HCT116 (cell line): ENCODE results near the gene UROD. TPM values are rescaled to one million over a fixed set of nuclear protein-coding genes. Genes with fewer than 3 reads are reported as not detected.

Experiments used
- ATAC-seq: fragments of 200-7000 bp; cut with Tn5 transposase; 2 replicates; pipeline ENCODE4 v1.9.1; 2020; ENCODE audit warnings: mild to moderate bottlenecking, moderate library complexity
- BruUV-seq: library from RNA; stranded (reverse); fragments of 400-500 nt; replicated peaks from 2 replicates; lab custom pipeline; 2021; lab: Mats Ljungman, UMichigan
- CTCF ChIA-PET: fragments of 300-600 bp; sonication (Branson Sonifier 250); formaldehyde crosslinking; loops from one replicate; lab custom pipeline; 2021; ENCODE audit warnings: antibody characterized with exemption; lab: Charles Lee
- POLR2A ChIA-PET: fragments of 300-600, 350-600 bp; sonication (Branson Sonifier 250); formaldehyde crosslinking; loops from one replicate; lab custom pipeline; 2021; ENCODE audit warnings: antibody characterized with exemption; lab: Charles Lee
- RAD21 ChIA-PET, 2 experiments: fragments of 300-600 bp; sonication (Branson Sonifier 250); formaldehyde crosslinking; loops; one replicate each; lab custom pipeline; 2023; ENCODE audit warnings: low total read pairs in 2 of 2; ENCODE audit not compliant: uncharacterized antibody in 2 of 2, unreplicated experiment in 2 of 2, low non-redundant PET in 1 of 2; lab: Charles Lee
- DNase-seq: peaks from one replicate; pipeline ENCODE4 v3.0.0-alpha.2; 2010; ENCODE audit warnings: low read depth, low spot score
- H2AFZ ChIP-seq: fragments of 200-600 bp; shearing (Covaris generic), sonication (generic); 2 replicates; pipeline ENCODE4 v1.6.1; 2017; ENCODE audit warnings: low read depth, mixed run types, mixed read lengths, antibody characterized with exemption, low read length; ENCODE audit not compliant: poor library complexity, severe bottlenecking
- H3K27ac ChIP-seq: 2 replicates; pipeline ENCODE4 v1.5.1; 2012; ENCODE audit warnings: low read depth, low read length
- H3K27me3 ChIP-seq: fragments of 200-600 bp; sonication (generic); 2 replicates; pipeline ENCODE4 v1.6.1; 2016; ENCODE audit warnings: mixed run types, low read length, mixed read lengths; ENCODE audit not compliant: insufficient read depth
- H3K36me3 ChIP-seq, 2 experiments: fragments of 200-500 bp in 1 of 2; fragments of 200-600 bp in 1 of 2; sonication (Bioruptor generic) in 1 of 2; sonication (generic) in 1 of 2; 2 replicates each; pipeline versions ENCODE4 v1.5.1 to v1.6.1; 2014 to 2016; ENCODE audit warnings: low read length in 2 of 2, inconsistent platforms in 1 of 2, mixed read lengths in 1 of 2, mixed run types in 1 of 2; ENCODE audit not compliant: insufficient read depth in 2 of 2, control insufficient read depth in 1 of 2
- H3K4me1 ChIP-seq, 2 experiments: fragments of 200-600 bp in 1 of 2; sonication (generic) in 1 of 2; 2 replicates each; pipeline versions ENCODE4 v1.5.1 to v1.6.1; 2012 to 2017; ENCODE audit warnings: low read length in 2 of 2, inconsistent platforms in 1 of 2, mild to moderate bottlenecking in 1 of 2, mixed read lengths in 1 of 2, mixed run types in 1 of 2, moderate library complexity in 1 of 2; ENCODE audit not compliant: insufficient read depth in 2 of 2, control insufficient read depth in 1 of 2
- H3K4me2 ChIP-seq: fragments of 200-600 bp; sonication (generic); 2 replicates; pipeline ENCODE4 v1.6.1; 2017; ENCODE audit warnings: mixed run types, low read length, mixed read lengths
- H3K4me3 ChIP-seq, 2 experiments: fragments of 200-600 bp in 1 of 2; sonication (generic) in 1 of 2; replicated peaks in 1 of 2; 2 replicates each; pipeline ENCODE4 v1.5.1; 2011 to 2016; ENCODE audit warnings: low read length in 2 of 2, control low read depth in 1 of 2, low read depth in 1 of 2, mild to moderate bottlenecking in 1 of 2, mixed read lengths in 1 of 2, mixed run types in 1 of 2
- H3K79me2 ChIP-seq: fragments of 200-600 bp; sonication (generic); 2 replicates; pipeline ENCODE4 v1.6.1; 2017; ENCODE audit warnings: mild to moderate bottlenecking, mixed run types, low read length, moderate library complexity, mixed read lengths; ENCODE audit not compliant: insufficient read depth
- H3K9ac ChIP-seq: fragments of 200-600 bp; sonication (generic); 2 replicates; pipeline ENCODE4 v1.6.1; 2016; ENCODE audit warnings: low read length, mixed read lengths
- H3K9me2 ChIP-seq: fragments of 200-600 bp; sonication (generic), shearing (Covaris generic); 2 replicates; pipeline ENCODE4 v1.6.1; 2017; ENCODE audit warnings: mixed run types, mild to moderate bottlenecking, moderate library complexity; ENCODE audit not compliant: insufficient read depth
- H3K9me3 ChIP-seq, 2 experiments: fragments of 200-500 bp in 1 of 2; fragments of 200-600 bp in 1 of 2; sonication (Bioruptor generic) in 1 of 2; sonication (generic) in 1 of 2; 2 replicates each; pipeline ENCODE4 v1.6.1; 2014 to 2017; ENCODE audit warnings: low read length in 2 of 2, mixed read lengths in 2 of 2, inconsistent platforms in 1 of 2, low read depth in 1 of 2, mild to moderate bottlenecking in 1 of 2, mixed run types in 1 of 2, moderate library complexity in 1 of 2; ENCODE audit not compliant: control insufficient read depth in 1 of 2, insufficient read depth in 1 of 2
- H4K20me1 ChIP-seq: fragments of 200-600 bp; sonication (generic), shearing (Covaris generic); 2 replicates; pipeline ENCODE4 v1.6.1; 2017; ENCODE audit warnings: mixed run types, mild to moderate bottlenecking, moderate library complexity; ENCODE audit not compliant: insufficient read depth
- ATF3 ChIP-seq: IDR thresholded peaks from 2 replicates; pipeline ENCODE4 v1.6.1; 2012
- CBX3 ChIP-seq: IDR thresholded peaks from 2 replicates; pipeline ENCODE4 v1.6.1; 2012; ENCODE audit warnings: low read depth
- CEBPB ChIP-seq: IDR thresholded peaks from 2 replicates; pipeline ENCODE4 v1.6.1; 2012; ENCODE audit warnings: low read depth
- EGR1 ChIP-seq: IDR thresholded peaks from 2 replicates; pipeline ENCODE4 v1.6.1; 2012; ENCODE audit warnings: low read depth
- ELF1 ChIP-seq: IDR thresholded peaks from 2 replicates; pipeline ENCODE4 v1.6.1; 2012; ENCODE audit warnings: low read depth, borderline replicate concordance
- EZH2phosphoT487 ChIP-seq: fragments of 200-600 bp; IDR thresholded peaks from 2 replicates; pipeline ENCODE4 v1.6.1; 2018; ENCODE audit warnings: antibody characterized with exemption, borderline replicate concordance
- JUND ChIP-seq: IDR thresholded peaks from 2 replicates; pipeline ENCODE4 v1.6.1; 2012
- POLR2A ChIP-seq: IDR thresholded peaks from 2 replicates; pipeline ENCODE4 v1.7.0; 2011; ENCODE audit warnings: borderline replicate concordance; ENCODE audit not compliant: insufficient read depth, insufficient read length; ENCODE audit errors: extremely low read depth
- RAD21 ChIP-seq: IDR thresholded peaks from 2 replicates; pipeline ENCODE4 v1.6.1; 2012; ENCODE audit warnings: low read depth, mild to moderate bottlenecking
- SIN3A ChIP-seq: IDR thresholded peaks from 2 replicates; pipeline ENCODE4 v1.6.1; 2012; ENCODE audit warnings: low read depth
- SP1 ChIP-seq: IDR thresholded peaks from 2 replicates; pipeline ENCODE4 v1.6.1; 2012; ENCODE audit warnings: low read depth
- SRF ChIP-seq: IDR thresholded peaks from 2 replicates; pipeline ENCODE4 v1.6.1; 2012; ENCODE audit warnings: low read depth
- YY1 ChIP-seq: IDR thresholded peaks from 2 replicates; pipeline ENCODE4 v1.6.1; 2011; ENCODE audit warnings: low read length, low read depth, moderate library complexity, mild to moderate bottlenecking; ENCODE audit not compliant: insufficient replicate concordance; ENCODE audit errors: extremely low read depth
- ZFX ChIP-seq: fragments of 450-650 bp; IDR thresholded peaks from 2 replicates; pipeline ENCODE4 v1.6.1; 2017
- intact Hi-C: fragments of 100-400 bp; cut with micrococcal nuclease; formaldehyde crosslinking; loops from 2 replicates; pipeline ENCODE4 v1.10.0; 2022
- total RNA-seq: library from RNA; stranded (reverse); gene quantifications from one replicate; pipeline ENCODE4 v1.2.1, GENCODE V29; 2021; ENCODE audit not compliant: unreplicated experiment
- TF ChIP-seq, protein P1 (sequence below): IDR thresholded peaks from 2 replicates; pipeline ENCODE4 v1.6.1; 2012; ENCODE audit warnings: low read depth
- TF ChIP-seq, protein P2 (sequence below): IDR thresholded peaks from 2 replicates; pipeline ENCODE4 v1.6.1; 2012

The UROD gene
- total RNA-seq, 1 experiment from 2014 or later = 73.7 TPM

DNA sequence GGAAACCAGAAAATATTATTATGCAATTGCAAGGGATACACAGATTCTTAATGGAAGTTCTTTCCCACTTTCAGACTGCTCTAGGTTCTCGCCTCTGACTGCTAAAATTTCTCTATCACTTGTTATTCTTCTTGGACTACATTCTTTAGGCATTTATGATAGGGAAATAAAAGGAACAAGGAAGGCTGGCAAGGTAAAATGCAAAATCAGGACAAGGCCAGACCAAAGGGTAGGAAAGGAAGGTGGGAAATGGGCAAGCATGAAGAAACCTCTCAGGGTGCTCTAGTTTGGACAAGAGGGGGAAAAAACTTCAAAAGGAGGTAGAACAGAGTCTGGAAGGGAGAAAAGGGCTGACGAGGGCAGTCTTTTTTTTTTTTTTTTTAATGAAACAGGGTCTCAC is 26.2 kb downstream of the UROD start:
- Histone ChIP-seq H3K9ac (no peak overlapping the region), H3K27ac (no peak overlapping the region), H4K20me1 (no peaks in the 10 kb centered on the region), H3K9me2 (no peaks in the 10 kb centered on the region), H3K36me3 (no peaks in the 10 kb centered on the region), H3K4me1 (peaks cover 0 to 5% of the 10 kb centered on the region in 2 experiments; a peak in 1 of 4 replicates), H3K4me3 (no peak overlapping the region), H3K79me2 (no peaks in the 10 kb centered on the region), H3K4me2 (no peak overlapping the region), H2AFZ (no peak overlapping the region), H3K9me3 (no peaks in the 10 kb centered on the region), H3K27me3 (no peaks in the 10 kb centered on the region)
- ChIA-PET RAD21 (no interaction called here), POLR2A (no interaction called here), CTCF (no interaction called here)
- TF ChIP-seq YY1 (no peak), SIN3A (no peak), SRF (no peak), ZFX (no peak), CBX3 (no peak), SP1 (no peak), ATF3 (no peak)
- intact Hi-C loops = no loop called here
- no TSS peak for BruUV-seq
- DNase-seq (no peak), ATAC-seq (no peak)

- Histone ChIP-seq H3K36me3 (no peaks in the 10 kb centered on the region), H3K4me3 (no peak overlapping the region), H3K27ac (no peak overlapping the region), H3K9me2 (no peaks in the 10 kb centered on the region), H3K4me2 (no peak overlapping the region), H3K9me3 (no peaks in the 10 kb centered on the region), H3K27me3 (no peaks in the 10 kb centered on the region), H2AFZ (no peak overlapping the region), H3K4me1 (peaks cover 0 to 5% of the 10 kb centered on the region in 2 experiments; a peak in 1 of 4 replicates), H3K79me2 (no peaks in the 10 kb centered on the region), H4K20me1 (no peaks in the 10 kb centered on the region), H3K9ac (no peak overlapping the region)
- BruUV-seq = no TSS peak
- ATAC-seq (no peak), DNase-seq (no peak)
- CTCF ChIA-PET = no interaction called here
- RAD21 ChIA-PET = no interaction called here
- POLR2A ChIA-PET = no interaction called here
- intact Hi-C loops = no loop called here
- TF ChIP-seq, protein P1, sequence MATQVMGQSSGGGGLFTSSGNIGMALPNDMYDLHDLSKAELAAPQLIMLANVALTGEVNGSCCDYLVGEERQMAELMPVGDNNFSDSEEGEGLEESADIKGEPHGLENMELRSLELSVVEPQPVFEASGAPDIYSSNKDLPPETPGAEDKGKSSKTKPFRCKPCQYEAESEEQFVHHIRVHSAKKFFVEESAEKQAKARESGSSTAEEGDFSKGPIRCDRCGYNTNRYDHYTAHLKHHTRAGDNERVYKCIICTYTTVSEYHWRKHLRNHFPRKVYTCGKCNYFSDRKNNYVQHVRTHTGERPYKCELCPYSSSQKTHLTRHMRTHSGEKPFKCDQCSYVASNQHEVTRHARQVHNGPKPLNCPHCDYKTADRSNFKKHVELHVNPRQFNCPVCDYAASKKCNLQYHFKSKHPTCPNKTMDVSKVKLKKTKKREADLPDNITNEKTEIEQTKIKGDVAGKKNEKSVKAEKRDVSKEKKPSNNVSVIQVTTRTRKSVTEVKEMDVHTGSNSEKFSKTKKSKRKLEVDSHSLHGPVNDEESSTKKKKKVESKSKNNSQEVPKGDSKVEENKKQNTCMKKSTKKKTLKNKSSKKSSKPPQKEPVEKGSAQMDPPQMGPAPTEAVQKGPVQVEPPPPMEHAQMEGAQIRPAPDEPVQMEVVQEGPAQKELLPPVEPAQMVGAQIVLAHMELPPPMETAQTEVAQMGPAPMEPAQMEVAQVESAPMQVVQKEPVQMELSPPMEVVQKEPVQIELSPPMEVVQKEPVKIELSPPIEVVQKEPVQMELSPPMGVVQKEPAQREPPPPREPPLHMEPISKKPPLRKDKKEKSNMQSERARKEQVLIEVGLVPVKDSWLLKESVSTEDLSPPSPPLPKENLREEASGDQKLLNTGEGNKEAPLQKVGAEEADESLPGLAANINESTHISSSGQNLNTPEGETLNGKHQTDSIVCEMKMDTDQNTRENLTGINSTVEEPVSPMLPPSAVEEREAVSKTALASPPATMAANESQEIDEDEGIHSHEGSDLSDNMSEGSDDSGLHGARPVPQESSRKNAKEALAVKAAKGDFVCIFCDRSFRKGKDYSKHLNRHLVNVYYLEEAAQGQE = no peak
- TF ChIP-seq JUND = no peak
- TF ChIP-seq CEBPB = no peak
- TF ChIP-seq RAD21 = no peak
- TF ChIP-seq CBX3 = no peak
- no peak for TF ChIP-seq ELF1
- TF ChIP-seq, protein P2, sequence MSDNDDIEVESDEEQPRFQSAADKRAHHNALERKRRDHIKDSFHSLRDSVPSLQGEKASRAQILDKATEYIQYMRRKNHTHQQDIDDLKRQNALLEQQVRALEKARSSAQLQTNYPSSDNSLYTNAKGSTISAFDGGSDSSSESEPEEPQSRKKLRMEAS = no peak
- no peak for TF ChIP-seq EZH2phosphoT487
- TF ChIP-seq EGR1 = no peak
- TF ChIP-seq SRF = no peak
- no peak for TF ChIP-seq POLR2A
These were observed 26.8 kb downstream of the UROD start for GRCh38 chr1:45038661-45039364.
